Measurements from ENCODE around the gene PABPN1L. TPM values are rescaled to one million over a fixed set of nuclear protein-coding genes. Genes with fewer than 3 reads are reported as not detected.

PABPN1L gene
- total RNA-seq, 2 experiments from 2014 or later = not detected

- no peaks in the 10 kb centered on the region for H3K27me3 ChIP-seq (ENCODE audit: control insufficient read depth in 1 of 2, insufficient read depth in 2 of 2, low read length in 2 of 2)
- intact Hi-C loops (cut with DNase I, micrococcal nuclease) = no loop called here
- H3K36me3 ChIP-seq (ENCODE audit: insufficient read depth, low read length) = peaks cover 30% of the 10 kb centered on the region
- peaks cover 10% of the 10 kb centered on the region for H3K36me3 Mint-ChIP-seq (ENCODE audit: low read depth)
- no peaks in the 10 kb centered on the region for H3K4me1 ChIP-seq (ENCODE audit: insufficient read depth, low read length)
- H3K4me3 ChIP-seq (ENCODE audit: low read length) = no peak overlapping the region
- ATAC-seq (ENCODE audit: poor library complexity) (no peak), DNase-seq (no peak)
- ChIA-PET POLR2A (no interaction called here), CTCF (no interaction called here)
- no peaks in the 10 kb centered on the region for H3K9me3 ChIP-seq (ENCODE audit: control insufficient read depth in 1 of 2, insufficient read depth in 1 of 2, low read length in 2 of 2)
- H3K27ac Mint-ChIP-seq = no peak overlapping the region
- no peak for TF ChIP-seq CTCF (IDR thresholded peaks at IDR 0.05)
- H3K27ac ChIP-seq (ENCODE audit: low read depth in 1 of 2, low read length in 2 of 2) = no peak overlapping the region
- no peaks in the 10 kb centered on the region for H3K27me3 Mint-ChIP-seq
- H3K9me3 Mint-ChIP-seq = no peaks in the 10 kb centered on the region
- H3K4me1 Mint-ChIP-seq (ENCODE audit: low read depth) = no peaks in the 10 kb centered on the region
- no peak overlapping the region for H3K4me3 Mint-ChIP-seq
Observed at GRCh38 chr16:88842806-88843205, 23.7 kb downstream of the PABPN1L start.

- no peaks in the 10 kb centered on the region for H3K27me3 Mint-ChIP-seq
- TF ChIP-seq CTCF (IDR thresholded peaks at IDR 0.05) = no peak
- Histone ChIP-seq H3K27me3 (ENCODE audit: control insufficient read depth in 1 of 2, insufficient read depth in 2 of 2, low read length in 2 of 2) (no peaks in the 10 kb centered on the region), H3K4me1 (ENCODE audit: insufficient read depth, low read length) (no peaks in the 10 kb centered on the region), H3K27ac (ENCODE audit: low read depth in 1 of 2, low read length in 2 of 2) (no peak overlapping the region), H3K4me3 (ENCODE audit: low read length) (no peak overlapping the region), H3K36me3 (ENCODE audit: insufficient read depth, low read length) (peaks cover 27% of the 10 kb centered on the region), H3K9me3 (ENCODE audit: control insufficient read depth in 1 of 2, insufficient read depth in 1 of 2, low read length in 2 of 2) (no peaks in the 10 kb centered on the region)
- CTCF ChIA-PET = no interaction called here
- peaks cover 10% of the 10 kb centered on the region for H3K36me3 Mint-ChIP-seq (ENCODE audit: low read depth)
- H3K4me1 Mint-ChIP-seq (ENCODE audit: low read depth) = no peaks in the 10 kb centered on the region
- DNase-seq (no peak), ATAC-seq (ENCODE audit: poor library complexity) (no peak)
- POLR2A ChIA-PET = no interaction called here
- no peaks in the 10 kb centered on the region for H3K9me3 Mint-ChIP-seq
- no peak overlapping the region for H3K27ac Mint-ChIP-seq
- H3K4me3 Mint-ChIP-seq = no peak overlapping the region
- intact Hi-C loops (cut with DNase I, micrococcal nuclease) = no loop called here
Observed at GRCh38 chr16:88842308-88842756, 24.1 kb downstream of the PABPN1L start.

- ChIA-PET POLR2A (no interaction called here), CTCF (no interaction called here)
- DNase-seq = no peak
- Mint-ChIP-seq H3K9me3 (no peaks in the 10 kb centered on the region), H3K27ac (no peak overlapping the region), H3K36me3 (ENCODE audit: low read depth) (peaks cover 10% of the 10 kb centered on the region), H3K27me3 (no peaks in the 10 kb centered on the region), H3K4me1 (ENCODE audit: low read depth) (no peaks in the 10 kb centered on the region), H3K4me3 (no peak overlapping the region)
- no peaks in the 10 kb centered on the region for H3K27me3 ChIP-seq (ENCODE audit: control insufficient read depth in 1 of 2, insufficient read depth in 2 of 2, low read length in 2 of 2)
- intact Hi-C loops (cut with DNase I, micrococcal nuclease) = no loop called here
- no peak for TF ChIP-seq CTCF (IDR thresholded peaks at IDR 0.05)
- H3K4me1 ChIP-seq (ENCODE audit: insufficient read depth, low read length) = no peaks in the 10 kb centered on the region
- ATAC-seq (ENCODE audit: poor library complexity) = no peak
- no peak overlapping the region for H3K4me3 ChIP-seq (ENCODE audit: low read length)
- H3K27ac ChIP-seq (ENCODE audit: low read depth in 1 of 2, low read length in 2 of 2) = no peak overlapping the region
- no peaks in the 10 kb centered on the region for H3K9me3 ChIP-seq (ENCODE audit: control insufficient read depth in 1 of 2, insufficient read depth in 1 of 2, low read length in 2 of 2)
- peaks cover 27% of the 10 kb centered on the region for H3K36me3 ChIP-seq (ENCODE audit: insufficient read depth, low read length)
Observed at GRCh38 chr16:88841521-88842307, 24.7 kb downstream of the PABPN1L start.

Measured in CD4-positive, alpha-beta T cell (primary cell).